ENCODE data around the gene PSMB1. TPM values are rescaled to one million over a fixed set of nuclear protein-coding genes. Genes with fewer than 3 reads are reported as not detected.

PSMB1 gene
- total RNA-seq, 1 donor from 2014 or later = 141 TPM

- H3K9me3 ChIP-seq (replicated peaks) = no peaks in the 10 kb centered on the region
- no peak for TF ChIP-seq CTCF (IDR thresholded peaks at IDR 0.05; ENCODE audit: borderline replicate concordance)
- no peak overlapping the region for H3K4me3 ChIP-seq
- no peak for DNase-seq
- no peaks in the 10 kb centered on the region for H3K4me1 ChIP-seq
- H3K36me3 ChIP-seq = no peaks in the 10 kb centered on the region
- intact Hi-C loops (cut with micrococcal nuclease) = no loop called here
- H3K27me3 ChIP-seq (ENCODE audit: low read depth) = peaks cover 5% of the 10 kb centered on the region
- no peak overlapping the region for H3K27ac ChIP-seq (replicated peaks)
These were observed 55.2 kb downstream of the PSMB1 start for GRCh38 chr6:170497841-170498301.

GRCh38 chr6:170493354-170493753 is 59.8 kb downstream of the PSMB1 start:
- no peaks in the 10 kb centered on the region for H3K36me3 ChIP-seq
- H3K4me3 ChIP-seq = no peak overlapping the region
- no peaks in the 10 kb centered on the region for H3K27me3 ChIP-seq (ENCODE audit: low read depth)
- intact Hi-C loops (cut with micrococcal nuclease) = no loop called here
- no peak overlapping the region for H3K27ac ChIP-seq (replicated peaks)
- DNase-seq = no peak
- no peaks in the 10 kb centered on the region for H3K9me3 ChIP-seq (replicated peaks)
- TF ChIP-seq CTCF (IDR thresholded peaks at IDR 0.05; ENCODE audit: borderline replicate concordance) = no peak
- no peaks in the 10 kb centered on the region for H3K4me1 ChIP-seq

GRCh38 chr6:170490259-170490658 is 62.8 kb downstream of the PSMB1 start:
- no peak overlapping the region for H3K27ac ChIP-seq (replicated peaks)
- H3K27me3 ChIP-seq (ENCODE audit: low read depth) = no peaks in the 10 kb centered on the region
- H3K9me3 ChIP-seq (replicated peaks) = no peaks in the 10 kb centered on the region
- intact Hi-C loops (cut with micrococcal nuclease) = no loop called here
- H3K4me3 ChIP-seq = no peak overlapping the region
- no peak for TF ChIP-seq CTCF (IDR thresholded peaks at IDR 0.05; ENCODE audit: borderline replicate concordance)
- DNase-seq = no peak
- no peaks in the 10 kb centered on the region for H3K36me3 ChIP-seq
- H3K4me1 ChIP-seq = no peaks in the 10 kb centered on the region

- no peaks in the 10 kb centered on the region for H3K4me1 ChIP-seq
- no peak for DNase-seq
- no peak for TF ChIP-seq CTCF (IDR thresholded peaks at IDR 0.05; ENCODE audit: borderline replicate concordance)
- no peak overlapping the region for H3K27ac ChIP-seq (replicated peaks)
- H3K27me3 ChIP-seq (ENCODE audit: low read depth) = no peaks in the 10 kb centered on the region
- no peaks in the 10 kb centered on the region for H3K9me3 ChIP-seq (replicated peaks)
- intact Hi-C loops (cut with micrococcal nuclease) = no loop called here
- no peak overlapping the region for H3K4me3 ChIP-seq
- H3K36me3 ChIP-seq = no peaks in the 10 kb centered on the region
These were observed 63.3 kb downstream of the PSMB1 start for GRCh38 chr6:170489836-170490235.

- H3K36me3 ChIP-seq = no peaks in the 10 kb centered on the region
- H3K27ac ChIP-seq (replicated peaks) = no peak overlapping the region
- peaks cover 9% of the 10 kb centered on the region for H3K9me3 ChIP-seq (replicated peaks)
- no peaks in the 10 kb centered on the region for H3K27me3 ChIP-seq (ENCODE audit: low read depth)
- no peak overlapping the region for H3K4me3 ChIP-seq
- no peaks in the 10 kb centered on the region for H3K4me1 ChIP-seq
- intact Hi-C loops (cut with micrococcal nuclease) = no loop called here
- TF ChIP-seq CTCF (IDR thresholded peaks at IDR 0.05; ENCODE audit: borderline replicate concordance) = no peak
- DNase-seq = no peak
These were observed 65.3 kb downstream of the PSMB1 start for GRCh38 chr6:170487707-170488329.

All from left ventricle myocardium inferior (tissue), 1 donor.